Activated CD4-positive, CD25-positive, alpha-beta regulatory T cell treated with anti-CD3 and anti-CD28 coated beads, Interleukin-2, amount 50 U/mL, for 16 hours (primary cell): ENCODE measurements around the gene KCNJ6.
"Not testable (repeated sequence)": the region's sequence is repeated elsewhere in the genome, so short reads cannot be mapped to it uniquely, and the experiment has no call there.

Experiments used
- DNase-seq: peaks from one replicate; pipeline ENCODE4 v3.0.0-alpha.2; 2020; ENCODE audit warnings: low read depth, low spot score

Gene KCNJ6

GRCh38 chr21:37916310-37917051, at the start of gene KCNJ6:
Gene KCNJ6, minus strand, starts transcription at chr21:37916457. Its CDS starts 75,775 bp downstream, at chr21:37840682.
- no peak for DNase-seq

DNA sequence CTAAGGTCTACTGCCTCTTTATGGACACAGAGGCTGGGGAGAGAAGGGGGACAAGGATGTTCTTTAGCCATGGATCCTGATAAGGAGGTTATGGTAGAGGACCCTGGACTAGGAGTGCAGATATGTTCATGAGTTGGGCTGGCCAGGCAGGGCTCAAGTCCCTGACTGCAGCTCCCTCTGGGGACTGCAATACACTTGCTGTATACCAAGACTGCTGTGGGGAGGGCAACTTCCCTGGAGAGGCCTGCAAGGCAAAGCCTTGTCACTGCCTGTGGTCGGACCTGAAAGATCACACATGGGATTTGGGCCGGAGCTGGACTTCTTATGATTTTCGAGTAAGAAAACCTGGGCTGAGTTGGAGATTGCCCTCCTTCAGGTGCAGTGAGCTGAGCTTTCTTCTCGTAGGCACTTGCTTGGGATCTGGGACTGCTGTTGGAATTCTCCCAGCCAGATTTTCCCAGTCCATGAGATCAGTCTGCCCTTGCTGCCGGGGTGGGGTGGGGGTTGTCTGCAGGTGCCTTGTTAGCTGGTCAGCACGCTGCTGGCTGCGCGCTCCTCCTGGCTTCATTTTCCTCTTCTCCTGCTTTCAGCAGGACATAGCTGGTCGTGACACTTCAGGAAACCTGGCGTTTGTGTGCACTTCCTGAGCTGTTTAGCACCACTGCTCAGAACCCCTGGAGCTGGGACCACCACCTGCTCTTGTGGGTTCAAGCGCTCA, 49.0 kb upstream of the KCNJ6 start:
- no peak for DNase-seq

DNA sequence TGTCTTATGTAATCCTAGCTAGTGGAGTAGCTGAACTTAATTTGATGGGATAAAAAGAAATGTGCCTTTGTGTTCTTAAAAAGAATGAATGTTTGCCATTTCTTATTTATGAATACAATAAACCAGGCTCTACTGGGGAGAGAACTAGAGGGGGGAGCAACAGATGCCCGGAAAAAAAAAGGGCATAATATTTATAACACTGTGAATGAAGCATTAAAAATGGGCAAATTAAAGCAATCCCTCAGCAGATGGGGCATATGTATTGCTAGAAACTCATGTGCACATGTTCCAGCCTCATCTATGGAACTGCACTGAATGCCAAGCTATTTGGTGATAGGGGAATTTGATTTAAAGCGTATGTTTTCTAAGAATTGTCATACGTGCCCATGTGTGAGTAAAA, 42.3 kb upstream of the KCNJ6 start:
- no peak for DNase-seq

DNA sequence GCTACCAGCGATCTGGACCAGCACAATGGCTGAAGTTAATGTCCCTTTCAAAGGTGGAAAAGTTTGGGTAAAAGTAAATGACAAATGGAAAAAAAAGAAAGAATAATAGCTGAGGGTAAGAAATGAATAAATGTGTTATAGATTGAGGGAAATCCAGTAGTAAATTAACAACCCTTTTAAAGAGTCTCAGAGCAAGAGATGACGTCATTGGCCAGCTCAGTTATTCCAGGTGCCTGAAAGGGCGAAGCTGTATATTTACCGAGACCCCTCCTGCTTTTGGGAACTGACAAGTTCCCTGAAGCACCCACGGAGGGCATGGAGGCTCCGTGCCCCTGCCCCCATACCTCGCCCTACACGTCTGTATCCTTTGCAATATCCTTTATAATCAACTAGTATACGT, 40.5 kb upstream of the KCNJ6 start:
- DNase-seq: no peak

DNA sequence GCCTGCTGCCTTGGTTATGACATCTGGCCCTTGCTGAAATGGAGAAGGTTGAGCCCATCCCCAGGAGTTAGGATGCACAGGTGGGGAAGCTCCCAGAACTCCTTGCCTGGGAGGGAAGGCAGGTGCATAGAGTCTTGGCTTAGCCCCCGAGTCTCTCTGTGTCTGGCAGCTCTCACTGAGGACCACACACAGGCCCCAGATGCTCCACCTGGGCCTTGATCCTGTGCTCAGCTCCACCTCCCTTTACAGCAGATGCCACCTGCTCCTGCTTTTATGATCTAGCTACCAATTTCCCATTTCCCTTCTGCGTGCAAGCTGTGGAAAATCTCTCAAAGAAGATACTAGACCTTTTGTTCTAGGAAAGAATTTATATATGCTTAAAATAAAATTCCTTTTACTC, 28.8 kb upstream of the KCNJ6 start:
- DNase-seq: no peak

DNA sequence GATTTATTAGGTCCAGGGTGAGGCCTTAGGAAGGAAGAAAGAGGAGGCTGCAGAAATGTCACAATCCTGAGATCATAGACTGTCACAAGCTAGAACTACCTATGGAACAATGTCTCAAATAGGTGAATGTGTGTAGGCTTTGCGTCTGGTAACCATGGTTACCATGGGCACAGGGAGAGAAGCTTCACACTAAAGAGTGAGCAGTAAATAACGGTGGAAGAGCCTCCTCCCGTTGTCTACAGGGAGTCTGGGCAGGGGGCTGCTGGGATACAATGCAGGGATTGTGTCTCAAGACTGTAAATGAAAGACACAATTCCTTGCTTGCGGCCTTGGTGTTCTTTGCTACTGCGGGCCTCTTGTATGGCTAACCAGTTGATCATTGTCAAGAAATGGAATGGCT, 28.2 kb upstream of the KCNJ6 start:
- no peak for DNase-seq

DNA sequence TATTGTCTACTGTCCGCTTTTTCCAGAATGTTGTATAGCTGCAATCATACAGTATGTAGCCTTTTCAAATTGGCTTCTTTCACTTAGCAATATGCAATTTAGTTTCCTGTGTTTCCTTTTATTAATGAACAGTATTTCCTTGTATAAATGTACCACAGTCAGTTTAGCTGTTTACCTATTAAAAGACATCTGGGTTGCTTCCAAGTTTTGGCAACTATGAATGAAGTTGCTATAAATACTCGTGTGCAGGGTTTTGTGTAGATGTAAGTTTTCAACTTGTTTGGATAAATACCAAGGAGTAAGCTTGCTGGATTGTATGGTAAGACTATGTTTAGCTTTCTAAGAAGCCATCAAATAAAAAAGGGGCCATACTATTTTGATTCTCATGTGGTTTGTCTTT, 24.4 kb upstream of the KCNJ6 start:
- DNase-seq: no peak

DNA sequence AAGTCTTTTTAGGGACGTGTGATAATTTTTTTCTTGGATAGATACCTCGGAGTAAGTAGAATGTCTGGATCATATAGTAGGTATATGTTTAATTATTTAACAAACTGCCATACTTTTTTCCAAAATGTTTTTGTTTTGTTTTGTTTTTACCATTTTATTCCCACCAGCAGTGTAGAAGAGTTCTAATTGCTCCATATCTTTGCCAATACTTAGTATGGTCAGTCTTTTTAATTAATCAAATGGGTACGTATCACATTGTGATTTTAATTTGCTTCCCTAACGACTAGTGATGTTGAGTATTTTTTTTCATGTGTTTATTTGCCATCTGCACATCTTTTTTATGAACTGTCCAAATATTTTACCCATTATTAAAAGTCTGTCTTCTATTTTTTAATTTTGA, 23.6 kb upstream of the KCNJ6 start:
- DNase-seq: no peak

DNA sequence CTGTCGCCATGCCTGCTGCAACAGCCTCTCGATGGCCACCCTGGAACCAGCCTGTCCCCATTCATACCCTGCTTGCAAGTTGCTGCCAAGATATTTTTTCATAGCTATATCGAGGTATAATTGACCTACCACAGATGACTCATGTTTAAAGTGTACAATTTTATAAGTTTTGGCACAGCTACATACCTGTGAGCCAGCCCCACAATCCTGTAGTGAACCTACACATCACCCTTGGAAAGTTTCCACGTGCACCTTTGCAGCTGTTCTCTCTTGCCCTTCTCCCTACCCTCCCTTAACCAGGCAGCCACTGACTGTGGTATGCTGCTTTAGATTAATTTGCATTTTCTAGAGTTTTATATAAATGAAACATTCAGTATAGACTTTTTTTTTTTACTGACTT, 23.0 kb upstream of the KCNJ6 start:
- DNase-seq: no peak

GRCh38 chr21:37937668-37938067, 21.4 kb upstream of the KCNJ6 start:
- no peak for DNase-seq

GRCh38 chr21:37936010-37936785, 19.9 kb upstream of the KCNJ6 start:
- DNase-seq: no peak

GRCh38 chr21:37932936-37933335, 16.7 kb upstream of the KCNJ6 start:
- no peak for DNase-seq

GRCh38 chr21:37927711-37928110, 11.5 kb upstream of the KCNJ6 start:
- DNase-seq: no peak

DNA sequence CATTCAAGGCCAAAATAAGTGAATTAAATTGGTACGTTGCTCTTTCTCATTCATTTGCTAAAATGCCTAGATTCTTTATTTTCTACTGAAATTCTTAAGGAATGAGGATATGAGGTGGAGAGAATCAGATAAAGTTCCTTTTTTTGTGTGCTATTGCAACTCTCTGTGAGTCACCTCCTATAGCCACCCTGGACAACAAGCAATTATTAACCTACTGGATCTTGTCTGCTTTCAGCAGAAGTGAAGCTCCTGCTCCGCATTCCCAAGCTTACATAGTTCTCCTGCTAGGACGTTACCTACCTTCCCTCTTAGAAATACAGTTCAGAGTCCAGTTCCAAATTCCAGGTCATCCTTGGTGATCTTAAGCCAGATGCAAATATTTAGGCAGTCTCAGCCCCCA, 4.8 kb upstream of the KCNJ6 start:
- DNase-seq: no peak

DNA sequence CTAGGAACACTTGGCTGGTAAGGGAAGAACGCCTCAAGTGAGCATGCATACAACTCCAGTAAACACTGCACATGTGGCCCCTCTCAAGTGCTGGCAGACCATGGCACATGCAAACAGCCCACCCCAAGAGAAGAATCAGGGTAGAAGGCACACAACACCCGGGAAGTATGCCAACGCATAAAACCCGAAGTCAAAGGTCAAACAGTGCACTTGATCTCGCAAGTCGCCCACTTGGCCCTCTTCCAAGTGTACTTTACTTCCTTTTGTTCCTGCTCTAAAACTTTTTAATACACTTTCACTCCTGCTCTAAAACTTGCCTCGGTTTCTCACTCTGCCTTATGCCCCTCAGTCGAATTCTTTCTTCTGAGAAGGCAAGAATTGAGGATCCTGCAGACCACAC, 4.0 kb upstream of the KCNJ6 start:
- DNase-seq: not testable (repeated sequence)

GRCh38 chr21:37917612-37918011, 1.4 kb upstream of the KCNJ6 start:
- no peak for DNase-seq

- DNase-seq: no peak
Observed at GRCh38 chr21:37915941-37916309, 332 bp downstream of the KCNJ6 start.

DNA sequence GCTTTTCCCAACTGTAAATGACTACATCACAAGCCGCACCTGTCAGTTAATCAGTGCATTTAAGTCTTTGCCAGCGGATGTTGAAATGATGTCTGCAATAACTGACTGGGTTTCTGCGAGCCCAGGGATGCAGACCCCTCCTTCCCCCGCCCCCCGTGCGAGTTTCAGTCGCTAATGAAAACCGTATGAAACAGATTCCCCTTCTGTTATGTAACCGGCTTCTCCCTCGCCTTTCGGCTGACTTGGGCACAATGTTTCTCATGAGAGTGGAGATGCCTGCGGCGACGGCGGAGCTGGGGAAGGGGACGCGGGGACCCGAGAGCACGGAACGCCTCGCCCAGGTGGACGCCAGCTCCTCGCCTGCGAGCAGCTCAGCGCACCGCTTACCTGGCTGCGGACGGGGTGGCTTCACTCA, 753 bp downstream of the KCNJ6 start:
- DNase-seq: no peak

GRCh38 chr21:37912616-37913015, 3.6 kb downstream of the KCNJ6 start:
- no peak for DNase-seq

- DNase-seq: no peak
Observed at GRCh38 chr21:37909936-37910335, 6.3 kb downstream of the KCNJ6 start.

- no peak for DNase-seq
Observed at GRCh38 chr21:37908691-37909090, 7.6 kb downstream of the KCNJ6 start.

DNA sequence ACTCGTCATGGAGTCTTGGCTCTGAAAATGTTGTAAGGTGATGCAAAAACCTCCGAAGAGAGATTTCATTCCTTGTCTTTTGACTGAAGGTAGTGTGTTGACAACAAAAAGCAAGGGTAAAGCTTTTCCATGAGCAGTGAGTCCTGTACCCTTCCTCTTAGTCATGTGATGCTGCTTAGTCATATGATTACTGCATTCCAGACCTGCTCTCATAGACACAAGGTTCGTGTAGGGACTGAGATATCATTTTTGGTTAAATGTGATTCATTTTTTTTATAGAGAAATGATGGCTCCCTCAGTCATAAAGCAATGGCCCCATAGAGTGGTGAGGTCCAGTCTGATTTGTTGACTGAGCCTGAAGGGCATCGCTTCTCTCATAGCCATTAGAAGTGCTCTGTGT, 9.2 kb downstream of the KCNJ6 start:
- DNase-seq: no peak

DNA sequence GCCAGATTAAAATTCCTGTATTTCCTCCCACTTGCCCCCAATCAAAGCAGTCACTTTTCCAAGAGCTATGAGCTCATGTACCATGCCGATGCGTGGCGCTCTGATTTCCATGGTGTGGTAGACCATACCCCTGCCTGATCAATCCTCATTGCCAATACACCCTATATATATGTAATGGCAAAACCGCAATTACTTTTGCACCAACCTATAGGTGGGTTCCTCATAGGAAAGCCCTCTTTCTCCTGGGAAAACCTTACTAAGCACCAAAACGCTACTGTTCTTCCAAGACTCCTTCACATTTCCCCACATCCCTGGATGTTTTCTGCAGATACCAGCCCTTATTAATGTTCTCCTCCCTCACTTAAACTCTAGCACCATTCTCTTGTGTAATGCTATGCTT, 11.0 kb downstream of the KCNJ6 start:
- no peak for DNase-seq
